Mesothelial cell of epicardium (in vitro differentiated cells): Measurements from ENCODE around the gene SHISA6. TPM values are rescaled to one million over a fixed set of nuclear protein-coding genes. Genes with fewer than 3 reads are reported as not detected.

Experiments used
- DNase-seq, 2 experiments: peaks; one replicate each; pipeline ENCODE4 v3.0.0; 2021; ENCODE audit warnings: low spot score in 2 of 2; ENCODE audit not compliant: unreplicated experiment in 2 of 2
- H3K27ac Mint-ChIP-seq: 2 replicates; pipeline ENCODE4 v1.8.0; 2021; ENCODE audit warnings: mixed read lengths
- H3K27me3 Mint-ChIP-seq: 2 replicates; pipeline ENCODE4 v1.8.0; 2021; ENCODE audit warnings: low read depth, mixed read lengths
- H3K36me3 Mint-ChIP-seq: 2 replicates; pipeline ENCODE4 v1.8.0; 2021; ENCODE audit warnings: mixed read lengths
- H3K4me1 Mint-ChIP-seq: 2 replicates; pipeline ENCODE4 v1.8.0; 2021; ENCODE audit warnings: mixed read lengths
- H3K4me3 Mint-ChIP-seq: 2 replicates; pipeline ENCODE4 v1.8.0; 2021; ENCODE audit warnings: mild to moderate bottlenecking, moderate library complexity, mixed read lengths
- H3K9me3 Mint-ChIP-seq: 2 replicates; pipeline ENCODE4 v1.8.0; 2021; ENCODE audit warnings: mixed read lengths
- CTCF ChIP-seq: fragments of 200-600 bp; sonication (generic); IDR thresholded peaks from one replicate; pipeline ENCODE4 v1.5.0; 2021; ENCODE audit warnings: antibody characterized with exemption; ENCODE audit not compliant: unreplicated experiment
- total RNA-seq: library from RNA; stranded (reverse); gene quantifications from 3 replicates; pipeline ENCODE4 v1.2.1, GENCODE V29; 2021

Gene SHISA6
- total RNA-seq, 1 donor from 2014 or later = not detected

GRCh38 chr17:11336290-11336689 is 95.3 kb downstream of the SHISA6 start:
- no peak overlapping the region for H3K27ac Mint-ChIP-seq
- H3K4me1 Mint-ChIP-seq = peaks cover 12% of the 10 kb centered on the region
- H3K4me3 Mint-ChIP-seq = no peak overlapping the region
- no peaks in the 10 kb centered on the region for H3K9me3 Mint-ChIP-seq
- H3K27me3 Mint-ChIP-seq = peaks cover 12% of the 10 kb centered on the region
- no peak for DNase-seq
- no peaks in the 10 kb centered on the region for H3K36me3 Mint-ChIP-seq
- no peak for TF ChIP-seq CTCF

- no peaks in the 10 kb centered on the region for H3K36me3 Mint-ChIP-seq
- no peak for TF ChIP-seq CTCF
- peaks cover 19% of the 10 kb centered on the region for H3K27me3 Mint-ChIP-seq
- no peak for DNase-seq
- H3K4me3 Mint-ChIP-seq = no peak overlapping the region
- H3K27ac Mint-ChIP-seq = no peak overlapping the region
- no peaks in the 10 kb centered on the region for H3K9me3 Mint-ChIP-seq
- no peaks in the 10 kb centered on the region for H3K4me1 Mint-ChIP-seq
Observed at GRCh38 chr17:11340803-11341202, 99.8 kb downstream of the SHISA6 start.

- no peaks in the 10 kb centered on the region for H3K36me3 Mint-ChIP-seq
- no peak for TF ChIP-seq CTCF
- H3K27ac Mint-ChIP-seq = no peak overlapping the region
- no peaks in the 10 kb centered on the region for H3K9me3 Mint-ChIP-seq
- no peaks in the 10 kb centered on the region for H3K4me1 Mint-ChIP-seq
- DNase-seq = no peak
- H3K27me3 Mint-ChIP-seq = peaks cover 19% of the 10 kb centered on the region
- no peak overlapping the region for H3K4me3 Mint-ChIP-seq
Observed at GRCh38 chr17:11342138-11342537, 101.1 kb downstream of the SHISA6 start.

GRCh38 chr17:11349106-11349505 is 108.1 kb downstream of the SHISA6 start:
- Mint-ChIP-seq H3K4me1 (no peaks in the 10 kb centered on the region), H3K27ac (no peak overlapping the region), H3K27me3 (peaks cover 6% of the 10 kb centered on the region), H3K4me3 (no peak overlapping the region), H3K9me3 (peaks cover 6% of the 10 kb centered on the region), H3K36me3 (no peaks in the 10 kb centered on the region)
- TF ChIP-seq CTCF = no peak
- DNase-seq = no peak

GRCh38 chr17:11351479-11351878 is 110.5 kb downstream of the SHISA6 start:
- H3K4me1 Mint-ChIP-seq = no peaks in the 10 kb centered on the region
- peaks cover 6% of the 10 kb centered on the region for H3K27me3 Mint-ChIP-seq
- no peaks in the 10 kb centered on the region for H3K36me3 Mint-ChIP-seq
- H3K9me3 Mint-ChIP-seq = peaks cover 6% of the 10 kb centered on the region
- DNase-seq = no peak
- no peak overlapping the region for H3K27ac Mint-ChIP-seq
- no peak overlapping the region for H3K4me3 Mint-ChIP-seq
- no peak for TF ChIP-seq CTCF

- no peak overlapping the region for H3K27ac Mint-ChIP-seq
- DNase-seq = no peak
Observed at GRCh38 chr17:11353601-11354000, 112.6 kb downstream of the SHISA6 start.

More at GRCh38 chr17:11353601-11354000, 112.6 kb downstream of the SHISA6 start:
- Mint-ChIP-seq H3K4me3 (no peak overlapping the region), H3K27me3 (peaks cover 6% of the 10 kb centered on the region), H3K4me1 (no peaks in the 10 kb centered on the region), H3K36me3 (no peaks in the 10 kb centered on the region), H3K9me3 (peaks cover 6% of the 10 kb centered on the region)
- no peak for TF ChIP-seq CTCF
